Tibial nerve (tissue), 4 donors: ENCODE results near the gene SPTSSA. TPM values are rescaled to one million over a fixed set of nuclear protein-coding genes. Genes with fewer than 3 reads are reported as not detected.

Source experiments
- DNase-seq, 2 donors: peaks; one replicate each; pipeline ENCODE4 v3.0.0-alpha.2; 2019; ENCODE audit warnings: low spot score in 2 of 2
- H3K27ac ChIP-seq, 4 donors: fragments of 200-600 bp; sonication (generic) in 3 of 4; one replicate each; pipeline ENCODE4 v1.5.1; 2017 to 2019; ENCODE audit warnings: mild to moderate bottlenecking in 1 of 4
- H3K27me3 ChIP-seq, 2 donors: fragments of 200-600 bp; sonication (generic) in 1 of 2; one replicate each; pipeline versions ENCODE4 v1.5.1 to v1.6.0; 2017 to 2019
- H3K36me3 ChIP-seq, 3 donors: fragments of 200-600 bp; sonication (generic); one replicate each; pipeline ENCODE4 v1.5.1; 2018 to 2019
- H3K4me1 ChIP-seq, 4 donors: fragments of 200-600 bp; sonication (generic) in 3 of 4; one replicate each; pipeline ENCODE4 v1.5.1; 2017 to 2019
- H3K4me3 ChIP-seq, 4 donors: fragments of 200-600 bp; sonication (generic) in 3 of 4; one replicate each; pipeline ENCODE4 v1.5.1; 2017 to 2019; ENCODE audit warnings: mild to moderate bottlenecking in 1 of 4, moderate library complexity in 1 of 4
- H3K9me3 ChIP-seq, 4 donors: fragments of 200-600 bp; sonication (generic) in 3 of 4; one replicate each; pipeline ENCODE4 v1.5.1; 2017 to 2019
- EP300 ChIP-seq, 2 donors: sonication (generic); formaldehyde crosslinking; IDR thresholded peaks; one replicate each; pipeline ENCODE4 v1.6.1; 2017; ENCODE audit warnings: antibody characterized with exemption in 2 of 2, mild to moderate bottlenecking in 1 of 2
- POLR2A ChIP-seq, 2 donors: fragments of 450-650 bp; IDR thresholded peaks; one replicate each; pipeline ENCODE4 v1.6.1; 2017; ENCODE audit warnings: antibody characterized with exemption in 2 of 2, mild to moderate bottlenecking in 2 of 2, moderate library complexity in 2 of 2
- WGBS, 2 donors: methylation state at CpG; one replicate each; pipeline ENCODE4 v1.1.5; 2018; 5-methylcytosine and 5-hydroxymethylcytosine counted together
- total RNA-seq, 4 donors: library from RNA; depleted of rRNA; stranded (reverse); fragments of >200 nt; gene quantifications; one replicate each; pipeline ENCODE4 v1.1.0, GENCODE V29; 2016
- TF ChIP-seq, protein P1 (sequence below), 5 experiments: fragments of 200-600 bp in 3 of 5; fragments of 450-650 bp in 2 of 5; sonication (generic) in 3 of 5; IDR thresholded peaks; one replicate each; pipeline ENCODE4 v1.5.1; 2016 to 2019; ENCODE audit warnings: antibody characterized with exemption in 5 of 5, mild to moderate bottlenecking in 3 of 5, moderate library complexity in 2 of 5

The SPTSSA gene
- total RNA-seq, 4 donors from 2014 or later: 13.7 to 28.8 (median 19.6) TPM

DNA sequence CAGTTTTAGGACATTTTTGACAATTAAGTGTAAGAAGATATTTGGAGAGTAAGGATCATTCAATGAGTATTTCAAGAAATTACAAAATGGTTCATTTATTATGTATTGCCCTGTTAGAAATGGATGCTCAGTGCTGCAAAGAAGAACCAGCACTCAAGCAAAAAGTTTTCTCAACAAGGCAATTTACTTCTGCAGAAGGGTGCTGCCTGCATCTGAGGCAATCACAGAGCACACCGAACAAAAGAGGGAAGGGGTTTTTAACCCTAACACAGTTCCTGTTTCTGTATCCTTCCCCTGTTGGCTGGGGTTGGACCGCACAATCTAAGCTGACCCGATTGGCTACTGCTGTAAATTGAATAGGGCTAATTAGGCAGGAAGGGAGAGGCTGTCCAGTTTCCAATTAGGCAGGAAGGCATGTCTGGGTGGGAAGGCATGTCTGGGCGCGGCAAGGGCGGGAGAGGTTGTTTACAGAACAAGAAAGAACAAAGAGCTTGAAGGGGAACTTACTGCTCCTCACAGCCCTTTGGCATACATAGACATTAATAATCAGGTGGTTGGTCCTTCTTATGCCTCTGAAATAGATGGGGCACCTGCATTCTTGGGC lies 41.4 kb downstream of the SPTSSA start:
- TF ChIP-seq, protein P1, sequence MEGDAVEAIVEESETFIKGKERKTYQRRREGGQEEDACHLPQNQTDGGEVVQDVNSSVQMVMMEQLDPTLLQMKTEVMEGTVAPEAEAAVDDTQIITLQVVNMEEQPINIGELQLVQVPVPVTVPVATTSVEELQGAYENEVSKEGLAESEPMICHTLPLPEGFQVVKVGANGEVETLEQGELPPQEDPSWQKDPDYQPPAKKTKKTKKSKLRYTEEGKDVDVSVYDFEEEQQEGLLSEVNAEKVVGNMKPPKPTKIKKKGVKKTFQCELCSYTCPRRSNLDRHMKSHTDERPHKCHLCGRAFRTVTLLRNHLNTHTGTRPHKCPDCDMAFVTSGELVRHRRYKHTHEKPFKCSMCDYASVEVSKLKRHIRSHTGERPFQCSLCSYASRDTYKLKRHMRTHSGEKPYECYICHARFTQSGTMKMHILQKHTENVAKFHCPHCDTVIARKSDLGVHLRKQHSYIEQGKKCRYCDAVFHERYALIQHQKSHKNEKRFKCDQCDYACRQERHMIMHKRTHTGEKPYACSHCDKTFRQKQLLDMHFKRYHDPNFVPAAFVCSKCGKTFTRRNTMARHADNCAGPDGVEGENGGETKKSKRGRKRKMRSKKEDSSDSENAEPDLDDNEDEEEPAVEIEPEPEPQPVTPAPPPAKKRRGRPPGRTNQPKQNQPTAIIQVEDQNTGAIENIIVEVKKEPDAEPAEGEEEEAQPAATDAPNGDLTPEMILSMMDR (IDR thresholded peaks at IDR 0.05): no peak
- TF ChIP-seq POLR2A (IDR thresholded peaks at IDR 0.05): no peak
- no peak for TF ChIP-seq EP300 (IDR thresholded peaks at IDR 0.05)
- WGBS, 2 donors: 90 to 95% methylated on average over 6 of the region's 6 CpGs
- no peaks in the 10 kb centered on the region for H3K4me1 ChIP-seq
- H3K36me3 ChIP-seq: no peaks in the 10 kb centered on the region
- no peak for DNase-seq
- no peaks in the 10 kb centered on the region for H3K27me3 ChIP-seq
- H3K9me3 ChIP-seq: peaks cover 0 to 20% (median 4%) of the 10 kb centered on the region in 4 donors
- no peak overlapping the region for H3K4me3 ChIP-seq
- H3K27ac ChIP-seq: no peak overlapping the region

DNA sequence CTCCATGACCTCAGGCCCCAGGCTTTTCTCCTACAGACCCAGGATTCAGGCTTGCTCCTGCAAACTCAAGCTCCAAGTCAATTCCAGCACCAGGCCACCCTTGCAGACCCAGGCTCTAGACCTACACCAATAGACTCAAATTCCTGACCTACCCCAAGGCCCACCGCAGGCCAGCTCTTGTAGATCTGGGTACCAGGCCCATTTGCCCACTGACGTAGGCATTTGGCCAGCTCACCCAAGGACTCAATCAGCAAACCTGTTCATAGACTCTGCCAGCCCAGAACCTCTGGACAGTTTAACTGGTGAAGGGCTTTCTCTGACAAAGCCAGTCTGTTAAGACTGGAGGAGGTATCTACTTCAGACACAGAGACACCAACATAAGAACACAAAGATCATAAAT lies 52.3 kb downstream of the SPTSSA start:
- WGBS, 2 donors: 87 to 96% methylated on average over 2 of the region's 2 CpGs
- no peak for DNase-seq
- Histone ChIP-seq H3K4me1 (no peaks in the 10 kb centered on the region), H3K27me3 (no peaks in the 10 kb centered on the region), H3K4me3 (no peak overlapping the region), H3K9me3 (peaks cover 0 to 46% (median 7%) of the 10 kb centered on the region in 4 donors), H3K36me3 (no peaks in the 10 kb centered on the region), H3K27ac (no peak overlapping the region)
- TF ChIP-seq POLR2A (IDR thresholded peaks at IDR 0.05) (no peak), EP300 (IDR thresholded peaks at IDR 0.05) (no peak)
- TF ChIP-seq, protein P1 (IDR thresholded peaks at IDR 0.05): no peak

DNA sequence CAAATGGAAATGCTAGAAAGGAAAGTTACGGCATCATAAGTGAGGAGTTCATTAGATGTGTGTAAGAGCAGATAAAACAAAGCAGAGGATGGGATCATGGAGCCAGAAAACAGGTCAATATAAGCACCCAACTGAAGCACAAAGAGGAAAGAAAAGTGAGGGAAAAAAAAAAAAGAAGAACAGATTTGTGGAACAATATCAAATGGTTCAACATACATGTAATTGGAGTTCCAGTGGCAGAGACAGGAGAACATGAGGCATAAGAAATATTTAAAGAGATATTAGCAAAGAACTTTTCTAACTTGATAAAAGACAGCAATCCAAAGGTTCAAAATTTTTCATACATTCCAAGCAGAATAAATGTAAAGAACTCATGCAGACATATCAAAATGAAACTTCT lies 54.1 kb downstream of the SPTSSA start:
- no peak overlapping the region for H3K27ac ChIP-seq
- TF ChIP-seq POLR2A (IDR thresholded peaks at IDR 0.05) (no peak), EP300 (IDR thresholded peaks at IDR 0.05) (no peak)
- TF ChIP-seq, protein P1 (IDR thresholded peaks at IDR 0.05): no peak
- H3K4me3 ChIP-seq: no peak overlapping the region
- 92 to 93% methylated on average over 1 of the region's 1 CpG for WGBS, 2 donors
- H3K4me1 ChIP-seq: no peaks in the 10 kb centered on the region
- peaks cover 0 to 33% (median 7%) of the 10 kb centered on the region in 4 donors for H3K9me3 ChIP-seq
- DNase-seq: no peak
- no peaks in the 10 kb centered on the region for H3K36me3 ChIP-seq
- H3K27me3 ChIP-seq: no peaks in the 10 kb centered on the region

DNA sequence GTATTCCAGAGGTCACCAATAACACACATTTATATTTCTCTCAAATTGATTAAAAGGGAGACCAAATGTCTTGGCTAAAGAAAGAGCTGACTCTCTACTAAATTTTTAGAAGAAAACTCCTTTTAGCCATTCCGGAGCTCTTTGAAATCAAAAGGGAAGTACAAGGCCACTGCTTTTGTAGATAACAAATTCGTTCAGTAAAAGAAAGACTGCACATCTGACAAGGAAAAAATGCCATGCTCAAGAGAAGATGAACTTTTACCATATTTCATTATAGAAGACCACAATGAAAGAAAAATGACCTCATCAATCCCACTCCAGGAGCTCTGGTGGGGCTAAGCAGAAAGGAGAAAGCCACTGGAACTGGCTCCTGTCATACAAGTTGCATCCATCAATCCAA lies 57.6 kb downstream of the SPTSSA start:
- no peak for DNase-seq
- WGBS, 2 donors: 67 to 71% methylated on average over 2 of the region's 2 CpGs
- Histone ChIP-seq H3K4me3 (no peak overlapping the region), H3K27me3 (no peaks in the 10 kb centered on the region), H3K9me3 (peaks cover 0 to 9% (median 0%) of the 10 kb centered on the region in 4 donors), H3K4me1 (no peaks in the 10 kb centered on the region), H3K36me3 (no peaks in the 10 kb centered on the region), H3K27ac (no peak overlapping the region)
- TF ChIP-seq EP300 (IDR thresholded peaks at IDR 0.05): no peak
- TF ChIP-seq, protein P1 (IDR thresholded peaks at IDR 0.05): no peak
- TF ChIP-seq POLR2A (IDR thresholded peaks at IDR 0.05): no peak

DNA sequence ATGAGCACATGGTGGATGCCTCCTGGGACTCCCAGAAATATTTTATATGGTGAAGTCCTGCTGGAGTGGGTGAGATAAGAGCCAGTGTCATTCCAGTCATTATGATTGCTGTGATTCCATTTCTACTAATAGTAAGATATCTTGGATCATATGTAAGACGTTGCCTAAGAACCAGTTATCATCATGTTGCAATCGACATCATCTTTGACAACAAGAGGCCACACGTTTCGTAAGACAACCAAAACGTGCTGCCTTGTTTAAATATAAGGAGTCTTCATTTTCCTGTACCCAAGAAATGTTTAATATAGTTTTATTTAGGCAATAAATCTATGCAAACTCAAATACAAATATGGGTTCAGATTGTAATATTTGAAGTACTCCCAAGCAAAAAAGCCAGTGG lies 58.4 kb downstream of the SPTSSA start:
- WGBS, 2 donors: 73 to 76% methylated on average over 5 of the region's 5 CpGs
- no peak overlapping the region for H3K27ac ChIP-seq
- no peaks in the 10 kb centered on the region for H3K4me1 ChIP-seq
- no peaks in the 10 kb centered on the region for H3K36me3 ChIP-seq
- H3K4me3 ChIP-seq: no peak overlapping the region
- no peaks in the 10 kb centered on the region for H3K27me3 ChIP-seq
- no peak for DNase-seq
- TF ChIP-seq, protein P1 (IDR thresholded peaks at IDR 0.05): no peak
- TF ChIP-seq EP300 (IDR thresholded peaks at IDR 0.05): no peak
- no peak for TF ChIP-seq POLR2A (IDR thresholded peaks at IDR 0.05)
- H3K9me3 ChIP-seq: peaks cover 0 to 7% (median 0%) of the 10 kb centered on the region in 4 donors
